Effector CD8-positive, alpha-beta T cell (primary cell): ENCODE results near the gene NPTX1.

ENCODE experiments used
- DNase-seq: peaks from one replicate; lab custom pipeline; 2025; lab: John Stamatoyannopoulos, UW

Gene NPTX1

GRCh38 chr17:80443916-80444643, 32.3 kb downstream of the NPTX1 start:
- DNase-seq, result no peak

- no peak for DNase-seq
These were observed 32.9 kb downstream of the NPTX1 start for GRCh38 chr17:80443498-80443897.

GRCh38 chr17:80442764-80443163, 33.6 kb downstream of the NPTX1 start:
- no peak for DNase-seq

GRCh38 chr17:80442323-80442659, 34.1 kb downstream of the NPTX1 start:
- DNase-seq, result no peak

GRCh38 chr17:80441598-80442322, 34.6 kb downstream of the NPTX1 start:
- DNase-seq, result no peak

- peak; percentile 39 for DNase-seq
These were observed 35.3 kb downstream of the NPTX1 start for GRCh38 chr17:80441133-80441578.

GRCh38 chr17:80439499-80439898, 36.9 kb downstream of the NPTX1 start:
- DNase-seq, result no peak

- no peak for DNase-seq
These were observed 37.6 kb downstream of the NPTX1 start for GRCh38 chr17:80438806-80439205.

GRCh38 chr17:80437532-80437931, 38.9 kb downstream of the NPTX1 start:
- DNase-seq, result no peak

- no peak for DNase-seq
These were observed 42.3 kb downstream of the NPTX1 start for GRCh38 chr17:80433916-80434666.

GRCh38 chr17:80432961-80433550, 43.4 kb downstream of the NPTX1 start:
- DNase-seq, result no peak

- DNase-seq, result no peak
These were observed 44.0 kb downstream of the NPTX1 start for GRCh38 chr17:80432350-80432955.

- no peak for DNase-seq
These were observed 44.9 kb downstream of the NPTX1 start for GRCh38 chr17:80431246-80432195.

GRCh38 chr17:80430446-80431245, 45.8 kb downstream of the NPTX1 start:
- no peak for DNase-seq

GRCh38 chr17:80429356-80430275, 46.8 kb downstream of the NPTX1 start:
- no peak for DNase-seq

- no peak for DNase-seq
These were observed 47.6 kb downstream of the NPTX1 start for GRCh38 chr17:80428796-80429195.

GRCh38 chr17:80428363-80428762, 48.0 kb downstream of the NPTX1 start:
- no peak for DNase-seq

- DNase-seq, result no peak
These were observed 48.8 kb downstream of the NPTX1 start for GRCh38 chr17:80427366-80428282.
